C4-2B (cell line): ENCODE measurements around the gene C2CD4A.

Experiments used
- H3K27ac ChIP-seq: fragments of 450-650 bp; 2 replicates; pipeline ENCODE4 v1.5.1; 2017
- ZFX ChIP-seq: fragments of 450-650 bp; IDR thresholded peaks from 2 replicates; pipeline ENCODE4 v1.6.1; 2017
- TF ChIP-seq, protein P1 (sequence below): fragments of 450-650 bp; conservative IDR thresholded peaks from 2 replicates; pipeline ENCODE4 v1.5.1; 2017; ENCODE audit warnings: mild to moderate bottlenecking

Gene C2CD4A

DNA sequence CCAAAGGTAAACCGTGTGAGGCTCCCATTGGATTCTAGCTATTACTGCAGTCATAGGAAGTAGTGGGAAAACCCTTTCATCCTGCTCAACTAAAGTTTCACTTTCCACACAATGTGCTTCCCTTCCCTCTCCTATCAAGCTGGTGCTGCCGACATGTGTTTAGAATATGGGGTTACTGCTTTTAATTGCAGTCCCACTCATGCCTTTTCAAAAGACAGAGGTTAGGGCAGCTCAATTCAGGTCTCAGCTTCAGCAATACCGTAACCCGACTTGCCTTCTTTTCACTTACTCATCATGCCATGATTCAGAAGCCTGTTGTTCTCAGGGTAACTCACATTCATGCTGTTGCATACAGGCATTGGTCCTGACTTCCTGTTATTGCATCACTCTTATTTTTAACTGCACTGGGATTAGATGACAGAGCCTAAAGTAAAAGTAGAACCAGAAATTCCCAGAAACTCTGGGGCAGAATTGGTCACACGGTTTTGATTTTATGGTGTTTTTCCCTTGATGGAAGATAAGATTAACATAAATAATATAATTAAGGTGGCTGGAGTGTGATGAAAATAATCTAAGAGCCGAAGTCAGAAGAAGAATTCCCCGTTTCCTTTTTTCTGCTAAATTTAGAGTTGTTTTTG, 52.6 kb downstream of the C2CD4A start:
- TF ChIP-seq, protein P1, sequence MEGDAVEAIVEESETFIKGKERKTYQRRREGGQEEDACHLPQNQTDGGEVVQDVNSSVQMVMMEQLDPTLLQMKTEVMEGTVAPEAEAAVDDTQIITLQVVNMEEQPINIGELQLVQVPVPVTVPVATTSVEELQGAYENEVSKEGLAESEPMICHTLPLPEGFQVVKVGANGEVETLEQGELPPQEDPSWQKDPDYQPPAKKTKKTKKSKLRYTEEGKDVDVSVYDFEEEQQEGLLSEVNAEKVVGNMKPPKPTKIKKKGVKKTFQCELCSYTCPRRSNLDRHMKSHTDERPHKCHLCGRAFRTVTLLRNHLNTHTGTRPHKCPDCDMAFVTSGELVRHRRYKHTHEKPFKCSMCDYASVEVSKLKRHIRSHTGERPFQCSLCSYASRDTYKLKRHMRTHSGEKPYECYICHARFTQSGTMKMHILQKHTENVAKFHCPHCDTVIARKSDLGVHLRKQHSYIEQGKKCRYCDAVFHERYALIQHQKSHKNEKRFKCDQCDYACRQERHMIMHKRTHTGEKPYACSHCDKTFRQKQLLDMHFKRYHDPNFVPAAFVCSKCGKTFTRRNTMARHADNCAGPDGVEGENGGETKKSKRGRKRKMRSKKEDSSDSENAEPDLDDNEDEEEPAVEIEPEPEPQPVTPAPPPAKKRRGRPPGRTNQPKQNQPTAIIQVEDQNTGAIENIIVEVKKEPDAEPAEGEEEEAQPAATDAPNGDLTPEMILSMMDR: no peak
- TF ChIP-seq ZFX: no peak
- no peak overlapping the region for H3K27ac ChIP-seq

DNA sequence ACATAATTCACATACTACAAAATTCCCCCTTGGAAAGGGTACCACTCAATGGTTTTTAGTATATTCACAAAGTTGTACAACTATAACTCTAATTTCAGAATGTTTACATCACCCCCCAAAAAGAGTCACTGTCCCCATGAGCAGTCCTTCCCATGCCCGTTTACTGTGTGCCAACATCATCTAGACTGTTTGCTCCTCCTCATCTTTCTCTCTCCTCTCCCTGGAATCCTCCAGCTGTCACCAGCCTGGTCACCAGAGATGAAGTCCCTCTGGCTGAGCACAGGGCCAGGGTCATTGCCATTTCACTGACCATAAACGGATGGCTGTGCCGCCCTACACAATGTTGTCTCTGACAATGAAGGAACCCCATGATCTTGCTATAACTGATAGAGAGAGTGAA, 53.1 kb downstream of the C2CD4A start:
- H3K27ac ChIP-seq: no peak overlapping the region
- TF ChIP-seq, protein P1: no peak
- no peak for TF ChIP-seq ZFX
